Activated gamma-delta T cell (primary cell): ENCODE data around the gene DCC.

Experiments used
- DNase-seq: peaks from one replicate; lab custom pipeline; 2025; lab: John Stamatoyannopoulos, UW

DCC gene

DNA sequence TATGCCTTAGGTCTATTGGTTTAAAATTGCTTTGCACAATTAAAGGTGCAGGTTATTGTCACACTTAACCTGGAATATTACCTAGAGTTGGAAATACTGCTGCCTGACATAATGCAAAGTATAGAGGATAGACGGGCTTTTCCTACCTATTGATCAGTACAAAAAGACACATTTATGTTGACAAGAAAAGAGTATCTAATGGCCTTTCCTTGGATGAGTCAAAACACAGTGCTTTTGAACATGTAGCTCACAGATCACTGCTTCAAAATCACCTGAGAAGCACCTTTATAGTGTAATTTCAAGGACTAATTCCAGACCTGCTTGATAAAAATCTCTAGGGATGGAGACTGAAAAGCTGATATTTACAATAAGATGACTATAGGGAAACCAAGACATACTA is 262.8 kb downstream of the DCC start:
- DNase-seq: no peak

DNA sequence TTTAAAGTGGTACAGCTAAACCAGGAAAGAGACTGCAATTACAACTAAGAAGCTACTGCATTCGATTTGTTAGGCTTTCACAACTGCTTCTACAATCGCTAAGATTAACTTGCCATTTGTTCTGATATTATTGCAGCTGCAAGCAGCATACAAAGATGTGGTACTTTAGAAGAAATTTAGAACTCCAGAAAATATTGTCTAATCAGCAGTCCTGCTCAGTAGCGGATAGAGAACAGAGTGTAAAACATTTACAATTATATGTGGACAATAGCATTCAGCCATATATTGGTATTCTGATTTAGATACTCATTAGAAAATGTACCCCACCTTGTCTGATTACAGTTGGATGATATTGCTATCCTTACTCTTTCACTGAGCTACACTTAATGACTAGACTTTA is 265.3 kb downstream of the DCC start:
- DNase-seq: no peak

DNA sequence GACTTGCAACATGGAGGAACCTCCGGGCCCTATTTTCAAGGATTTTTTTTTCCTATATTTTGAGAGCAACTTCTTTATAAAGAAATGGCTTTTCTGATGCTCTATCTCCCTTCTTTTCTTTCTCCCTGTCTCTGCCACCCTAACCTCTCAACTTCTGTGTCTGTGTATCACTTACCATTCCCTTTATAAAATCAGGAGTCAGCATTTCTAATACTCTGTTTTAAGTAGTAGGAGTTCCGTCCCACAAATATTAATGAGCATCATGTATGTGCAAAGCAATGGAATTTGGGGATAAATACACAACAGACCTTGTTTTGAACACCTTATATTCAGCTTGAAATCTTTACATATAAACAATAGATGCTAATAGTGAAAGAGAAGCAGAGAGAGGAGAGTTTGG is 268.0 kb downstream of the DCC start:
- no peak for DNase-seq

DNA sequence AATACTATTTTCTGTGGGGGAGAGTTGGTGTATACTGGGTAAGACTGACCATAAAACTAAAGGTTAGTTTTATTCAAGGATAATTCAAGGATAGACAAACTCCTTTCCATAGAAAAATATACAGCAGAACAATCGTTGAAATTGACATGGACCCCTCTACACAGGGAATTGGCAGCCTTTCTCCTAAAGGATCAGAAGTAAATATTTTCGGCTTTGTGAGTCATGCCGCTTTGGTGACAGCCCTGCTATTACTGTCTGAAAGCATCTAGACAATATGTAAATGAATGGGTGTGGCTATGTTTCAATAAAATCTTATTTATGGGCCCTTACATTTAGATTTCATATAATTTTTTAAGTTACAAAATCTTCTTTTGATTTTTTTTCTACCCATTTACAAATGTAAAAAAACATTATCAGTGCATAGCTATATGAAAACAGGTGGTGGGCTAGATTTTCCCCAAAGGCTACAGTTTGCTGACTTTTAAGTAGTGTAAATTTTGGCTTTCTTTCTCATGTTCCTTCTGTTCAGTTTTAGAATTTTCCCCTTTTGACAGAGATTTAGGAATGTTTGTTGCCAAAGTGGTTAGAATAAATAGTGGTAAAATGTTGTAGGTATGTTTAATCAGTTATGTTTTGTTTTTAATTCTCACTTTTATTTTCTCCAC is 270.6 kb downstream of the DCC start:
- DNase-seq: no peak

DNA sequence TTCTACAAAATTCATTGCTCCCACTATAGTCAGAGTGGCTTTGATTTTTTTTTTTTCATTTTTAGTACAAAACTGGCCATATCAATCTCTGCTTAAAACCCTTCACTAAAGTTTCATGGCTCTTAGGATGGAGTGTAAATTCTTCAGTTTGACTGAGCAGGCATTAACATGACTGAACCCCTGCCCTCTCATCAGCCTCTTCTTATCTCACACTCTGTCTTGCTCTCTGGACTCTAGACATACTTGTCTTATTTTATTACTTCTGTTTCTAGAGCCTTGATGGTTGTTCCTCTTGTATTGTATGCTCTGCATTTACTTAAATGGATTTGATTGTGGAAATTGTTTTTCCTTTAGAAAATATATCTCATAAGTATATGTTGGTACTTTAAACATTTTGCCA is 272.4 kb downstream of the DCC start:
- no peak for DNase-seq

DNA sequence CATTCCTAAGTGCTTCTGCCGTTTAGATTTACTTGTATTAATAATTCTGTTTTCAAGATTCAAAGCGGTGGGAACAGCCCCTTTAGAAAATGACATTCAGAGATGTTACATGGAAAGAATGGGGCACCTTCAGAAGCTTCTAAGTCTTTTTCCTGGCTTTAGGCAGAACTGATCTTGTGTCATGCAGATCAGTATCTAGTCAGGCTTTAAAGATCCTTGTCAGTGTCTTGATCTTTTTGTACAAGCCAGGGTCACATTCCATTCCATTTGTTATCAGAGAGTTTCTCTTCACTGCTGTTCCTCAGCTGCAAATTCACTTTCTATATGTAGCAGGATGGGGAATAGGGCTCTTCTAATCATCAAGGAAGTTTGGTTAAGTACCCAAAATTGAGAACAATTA is 275.3 kb downstream of the DCC start:
- DNase-seq: no peak

DNA sequence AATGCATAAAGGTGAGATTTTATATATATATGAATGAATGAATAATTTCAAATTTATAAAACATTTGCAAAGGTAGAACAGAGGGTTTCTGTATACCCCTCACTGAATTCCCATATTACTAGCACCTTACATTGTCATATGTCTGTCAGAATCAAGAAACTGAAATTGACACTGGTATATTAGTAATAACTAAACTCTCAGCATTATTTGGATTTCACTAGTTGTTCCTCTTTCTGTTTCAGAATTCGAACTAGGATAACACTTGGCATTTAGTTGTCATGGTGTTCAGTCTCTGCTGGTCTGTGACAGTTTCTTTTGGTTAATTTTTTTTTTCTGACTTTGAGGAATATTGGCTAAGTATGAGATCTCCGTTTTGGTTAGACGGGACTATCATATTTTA is 275.9 kb downstream of the DCC start:
- DNase-seq: no peak

DNA sequence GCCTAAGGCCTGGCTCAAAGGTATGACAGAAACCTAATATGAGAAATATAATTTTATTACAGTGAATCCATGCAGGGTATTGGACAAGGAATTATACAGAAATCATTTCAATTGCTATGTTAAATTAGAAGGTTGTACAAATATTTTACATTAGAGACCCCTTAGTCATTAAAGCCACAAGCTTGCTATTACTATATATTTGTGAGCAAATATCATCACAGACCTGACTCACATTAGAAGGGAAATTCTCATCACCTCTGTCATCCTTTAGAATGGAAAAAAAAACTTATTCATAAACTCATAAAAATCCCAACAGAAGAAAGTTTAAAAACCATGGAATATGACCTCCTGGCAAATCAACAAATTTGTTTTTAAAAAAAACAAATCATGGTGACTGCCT is 277.9 kb downstream of the DCC start:
- no peak for DNase-seq

DNA sequence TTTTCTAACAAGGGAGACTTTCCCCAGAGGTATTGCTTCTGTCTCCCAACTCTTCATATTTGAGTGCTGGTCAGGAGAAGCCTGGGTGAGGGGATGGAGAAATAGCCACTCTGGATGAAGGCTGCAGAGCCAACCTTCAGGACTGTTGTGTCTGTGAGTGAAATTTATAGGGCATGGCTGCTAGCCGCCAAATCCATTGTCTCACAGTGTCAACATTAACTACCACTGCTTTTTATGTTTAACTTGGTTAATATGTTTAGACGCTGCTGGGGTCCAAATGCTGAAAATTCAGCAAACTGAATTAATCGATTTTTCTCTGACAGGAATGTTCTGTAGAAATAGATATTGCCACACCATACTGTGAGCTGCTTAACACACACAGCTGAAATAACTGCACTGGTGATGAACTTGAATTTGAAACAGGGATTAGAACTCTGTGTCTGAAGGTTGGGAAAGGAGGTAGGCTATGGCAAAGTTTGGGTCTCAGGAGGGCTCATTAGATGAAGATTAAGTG is 281.0 kb downstream of the DCC start:
- DNase-seq: no peak

DNA sequence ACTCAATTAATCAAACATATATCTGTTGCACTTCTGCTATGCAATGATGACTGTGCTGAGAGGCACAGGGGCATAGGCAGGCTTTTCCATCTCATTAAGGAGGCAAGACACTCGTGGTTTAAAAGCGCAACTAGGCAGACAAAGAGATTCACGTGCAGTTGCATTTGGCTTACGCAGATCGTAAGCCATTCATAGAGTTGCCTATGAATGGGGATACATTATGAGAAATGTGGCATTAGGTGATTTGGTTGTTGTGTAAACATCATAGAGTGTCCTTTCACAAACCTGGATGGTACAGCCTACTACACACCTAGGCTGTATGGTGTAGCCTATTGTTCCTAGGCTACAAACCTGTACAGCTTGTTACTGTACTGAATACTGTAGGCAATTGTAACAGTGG is 284.7 kb downstream of the DCC start:
- DNase-seq: no peak

DNA sequence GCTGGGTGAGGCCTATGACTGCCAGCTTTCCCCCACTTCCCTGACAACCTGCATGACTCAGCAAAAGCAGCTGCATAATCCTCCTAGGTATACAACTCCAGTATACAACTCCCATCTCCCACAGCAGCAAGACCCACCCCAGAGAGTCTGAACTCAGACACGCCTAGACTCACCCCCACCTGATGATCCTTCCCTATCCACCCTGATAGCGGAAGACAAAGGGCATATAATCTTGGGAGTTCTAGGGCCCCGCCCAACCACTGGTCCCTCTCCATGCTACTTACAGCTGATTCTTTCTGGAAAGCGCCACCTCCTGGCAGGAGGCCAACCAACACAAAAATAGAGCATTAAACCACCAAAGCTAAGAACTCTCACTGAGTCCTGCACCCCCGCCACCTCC is 296.5 kb downstream of the DCC start:
- DNase-seq: no peak

DNA sequence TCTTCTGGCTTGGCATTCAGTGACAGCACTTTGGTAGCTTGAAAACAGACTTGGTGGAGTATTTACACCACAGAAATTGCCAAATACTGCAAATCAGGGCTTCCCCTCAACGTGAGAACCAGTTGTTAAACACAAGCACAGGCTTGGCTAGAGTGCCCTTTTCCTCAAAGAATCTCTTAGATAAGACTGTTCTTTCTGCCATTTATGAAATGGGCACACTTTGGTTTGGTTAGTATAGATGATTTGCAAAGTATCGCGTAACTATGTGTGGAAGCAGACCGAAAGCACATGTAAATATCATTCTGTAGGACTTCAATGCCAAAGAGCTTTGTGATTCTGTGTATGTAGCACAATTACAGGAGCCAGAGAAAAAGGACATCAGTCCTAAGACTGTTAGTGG is 308.2 kb downstream of the DCC start:
- no peak for DNase-seq

DNA sequence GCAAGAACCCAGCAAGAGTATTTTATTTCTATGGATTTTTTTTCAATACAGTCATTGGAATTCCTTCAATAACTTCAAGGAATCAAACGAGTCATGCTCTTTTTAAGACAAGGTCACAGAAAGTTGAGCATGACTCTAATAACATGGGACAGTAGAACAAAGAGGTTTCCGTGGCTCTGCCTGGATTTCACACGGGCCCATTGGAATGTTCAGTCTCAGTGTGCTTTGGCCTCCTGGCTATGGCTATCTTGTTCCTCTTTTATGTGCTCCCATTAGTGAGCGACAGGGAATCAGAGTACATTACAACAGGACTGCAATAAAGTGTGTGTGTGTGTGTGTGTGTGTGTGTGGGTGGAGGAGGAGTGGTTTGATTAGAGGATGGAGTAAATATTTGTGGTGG is 312.4 kb downstream of the DCC start:
- no peak for DNase-seq

DNA sequence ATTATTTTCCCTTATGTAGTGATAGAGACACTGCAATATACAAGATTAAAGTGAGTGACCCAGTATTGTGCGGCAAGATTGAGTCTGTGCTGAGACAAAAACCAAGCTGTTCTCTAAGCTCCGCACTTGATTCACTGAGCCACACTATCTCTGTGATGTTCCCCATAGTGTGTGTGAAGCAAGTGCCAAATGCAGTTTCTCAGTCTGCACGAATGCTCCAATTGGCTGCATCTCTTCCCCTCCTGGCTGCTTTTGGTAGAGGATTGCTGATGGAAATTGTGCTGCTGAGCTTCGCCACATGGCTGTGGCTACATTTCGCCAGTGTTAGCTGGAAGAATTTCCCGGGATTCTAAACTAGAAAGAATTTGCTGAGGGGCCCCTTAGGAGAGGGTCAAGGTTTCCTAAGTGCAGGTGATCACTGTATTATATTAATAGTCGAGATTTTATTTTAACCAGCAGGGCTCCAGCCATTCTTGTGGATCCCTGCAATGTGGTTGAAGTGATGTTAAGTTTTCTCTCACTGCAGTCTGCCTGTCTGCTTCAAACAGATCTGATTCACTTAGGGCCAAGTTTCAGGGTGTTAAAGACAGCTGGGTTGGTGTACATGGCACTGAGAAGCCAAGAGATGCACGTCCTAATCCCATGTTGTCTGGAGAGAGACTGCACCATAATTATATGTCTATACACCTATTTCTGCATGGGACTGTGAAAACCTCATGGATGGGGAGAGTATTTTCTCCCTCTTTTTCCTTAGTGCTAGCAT is 317.2 kb downstream of the DCC start:
- no peak for DNase-seq

DNA sequence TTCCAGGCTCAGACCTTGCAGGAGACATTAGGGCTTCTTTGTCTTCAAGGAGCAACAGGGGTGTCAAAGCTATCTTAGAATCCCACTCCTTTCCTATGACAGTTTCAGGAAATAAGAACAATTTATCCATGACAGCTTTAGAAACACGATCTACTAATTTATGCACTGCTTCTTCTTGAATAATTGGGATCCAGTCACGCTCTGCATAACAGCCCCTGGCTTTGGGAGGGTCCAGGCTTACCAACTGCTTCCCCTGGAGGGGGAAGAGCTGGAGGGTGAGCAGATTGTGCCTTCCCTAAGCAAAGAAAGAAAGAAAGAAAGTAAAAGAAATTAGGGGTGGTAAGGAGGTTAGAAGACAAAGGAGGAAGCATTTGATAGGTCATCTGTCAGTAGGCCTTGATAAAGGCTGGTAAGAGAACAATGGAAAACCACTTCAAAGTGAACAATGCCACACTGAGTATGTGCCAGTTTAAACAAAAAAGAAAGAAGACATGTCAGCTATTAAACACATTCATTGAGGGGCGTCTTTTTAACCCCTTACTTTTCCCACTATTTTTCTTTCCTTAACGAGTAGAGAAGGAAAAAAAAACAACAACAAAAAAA is 327.6 kb downstream of the DCC start:
- no peak for DNase-seq

DNA sequence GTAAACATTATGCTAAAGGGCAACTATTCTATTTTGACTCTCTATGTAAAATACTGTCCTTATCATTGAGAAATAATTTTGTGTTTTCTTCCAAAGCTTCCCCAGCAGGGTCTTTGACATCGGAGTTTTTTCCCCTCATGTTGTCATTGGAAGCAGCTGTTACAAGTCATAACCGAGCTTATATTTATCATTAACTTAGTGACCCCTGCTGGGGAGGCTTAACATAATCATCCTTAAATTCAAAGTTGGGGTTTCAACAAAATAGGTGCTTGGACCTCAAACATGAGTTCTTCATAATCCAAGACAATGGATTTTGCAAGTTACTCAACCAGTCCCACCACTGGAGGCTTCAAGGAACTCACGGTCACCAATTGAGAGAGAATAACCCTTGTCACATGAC is 330.9 kb downstream of the DCC start:
- DNase-seq: no peak

DNA sequence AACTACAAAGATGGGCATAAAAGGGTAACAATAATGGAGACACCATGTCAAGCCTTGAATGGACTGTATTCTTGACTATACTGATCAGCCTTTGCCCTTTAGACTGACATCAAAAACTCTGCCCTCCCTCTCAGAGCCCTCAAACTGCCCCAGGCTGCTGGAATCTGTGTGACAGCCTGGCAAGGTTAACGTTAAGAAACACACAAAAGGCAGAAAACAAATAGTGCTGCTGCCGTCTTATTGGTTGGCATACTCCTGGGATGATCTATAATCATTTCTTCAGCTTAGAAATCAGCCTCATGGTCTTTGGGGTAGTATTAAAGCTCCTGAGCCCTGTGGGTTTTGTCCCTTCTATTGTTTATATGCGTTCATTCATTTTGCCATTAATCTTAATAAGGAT is 338.0 kb downstream of the DCC start:
- no peak for DNase-seq

DNA sequence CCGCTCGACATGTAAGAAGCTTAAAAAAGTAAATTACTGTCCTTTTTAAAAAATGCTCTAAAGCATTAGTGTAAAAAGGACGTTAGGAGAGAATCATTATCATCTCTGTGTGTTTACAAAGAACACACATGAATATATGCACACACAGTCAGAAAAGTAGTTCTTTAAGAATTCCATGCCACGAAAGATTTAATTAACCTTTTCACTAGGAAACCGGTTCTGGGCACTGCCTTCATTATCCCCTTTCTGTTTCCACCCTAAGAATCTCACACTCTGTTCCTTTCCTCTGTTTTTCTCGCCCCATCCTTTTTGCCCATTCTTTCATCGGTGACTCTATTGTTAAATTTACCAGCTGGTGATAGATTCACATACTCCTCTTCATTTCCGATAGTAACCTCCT is 338.6 kb downstream of the DCC start:
- no peak for DNase-seq

DNA sequence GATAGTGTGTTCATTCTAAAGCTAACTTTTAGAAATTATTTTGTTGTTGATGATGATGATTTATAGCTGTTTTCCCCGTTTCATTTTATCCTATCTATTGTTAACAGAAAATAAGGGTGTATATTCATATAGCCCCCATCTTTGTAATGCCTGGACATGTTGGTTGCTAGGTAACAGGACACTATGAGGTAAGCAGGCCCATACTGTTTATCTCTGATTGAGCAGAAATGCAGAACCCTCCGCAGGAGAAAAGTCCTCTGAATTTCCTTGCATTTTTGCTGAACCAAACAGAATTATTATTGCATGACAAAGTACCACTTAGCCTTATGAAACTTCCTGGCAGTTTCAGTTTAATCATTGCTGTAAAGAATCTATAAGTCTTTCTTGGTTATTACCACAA is 339.4 kb downstream of the DCC start:
- DNase-seq: no peak

DNA sequence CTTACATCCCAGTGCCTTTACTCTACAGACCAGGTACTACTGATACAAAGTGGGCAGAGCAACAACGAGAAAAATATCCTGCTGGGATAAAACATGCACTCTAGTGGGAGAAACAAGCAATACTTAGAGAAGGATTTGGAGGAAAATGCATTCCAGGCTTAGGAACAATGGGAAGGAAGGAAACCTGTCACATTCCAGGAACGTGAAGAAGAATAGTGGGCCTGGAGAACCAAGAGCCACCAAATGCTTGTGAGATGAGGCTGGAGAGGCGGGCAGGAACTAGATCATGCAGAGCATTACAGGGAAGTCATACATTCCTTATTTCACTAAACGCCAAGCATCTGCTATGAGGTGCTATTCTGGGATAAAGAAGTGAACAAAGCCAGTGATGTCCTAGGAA is 342.3 kb downstream of the DCC start:
- no peak for DNase-seq

DNA sequence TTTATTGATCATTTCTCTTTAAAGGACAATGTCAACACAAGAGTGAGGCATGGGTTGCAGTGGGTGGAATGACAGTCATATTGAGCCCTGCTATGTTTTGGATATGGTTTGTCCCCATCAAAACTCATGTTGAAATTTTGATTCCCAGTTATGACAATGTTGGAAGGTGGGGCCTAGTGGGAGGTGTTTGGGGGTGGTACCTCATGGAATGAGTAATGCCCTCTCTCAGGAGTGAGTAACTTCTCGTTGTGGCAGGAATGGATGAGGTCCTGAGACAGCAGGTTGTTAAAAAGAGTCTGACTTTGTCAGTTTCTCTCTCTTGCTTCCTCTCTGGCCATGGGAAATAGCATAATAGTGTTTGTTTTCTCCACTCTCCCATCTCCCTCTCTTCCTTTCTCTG is 345.3 kb downstream of the DCC start:
- no peak for DNase-seq

DNA sequence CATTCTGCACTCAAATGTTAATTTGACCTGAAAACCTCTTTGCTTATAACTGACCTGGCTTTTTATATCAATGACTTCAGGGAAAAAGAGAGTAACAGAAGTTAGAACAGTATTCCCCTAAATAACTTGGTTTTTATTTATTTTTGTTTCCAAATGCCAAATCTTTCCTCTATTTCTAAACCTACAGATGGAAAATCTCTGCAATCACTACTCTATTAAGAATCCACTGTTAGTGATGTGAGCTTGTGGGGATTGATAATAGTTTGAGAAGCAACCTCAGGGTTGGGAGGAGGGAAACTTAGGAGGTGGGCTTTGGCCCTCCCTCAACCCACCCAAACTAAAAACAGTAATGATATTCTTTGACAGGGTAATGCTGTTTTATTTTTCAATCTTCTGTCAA is 351.8 kb downstream of the DCC start:
- no peak for DNase-seq

DNA sequence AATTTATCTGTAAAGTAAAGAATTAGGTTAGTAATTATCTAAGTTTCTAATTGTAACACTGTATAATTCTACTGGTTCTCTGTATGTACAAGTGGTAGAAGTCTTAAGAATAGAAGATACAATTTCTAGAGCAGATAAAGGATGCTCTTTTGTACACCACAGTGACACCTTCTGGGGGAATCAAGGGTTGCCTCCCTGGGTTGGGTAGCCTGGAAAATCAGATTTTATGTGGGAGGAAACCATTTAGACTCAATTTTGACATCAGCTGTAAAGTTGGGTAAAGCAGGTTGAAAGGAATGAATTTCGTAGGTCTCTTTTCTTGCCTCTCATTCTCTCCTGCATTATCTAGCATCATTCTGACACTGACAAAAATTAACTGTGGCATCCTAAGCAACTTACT is 354.8 kb downstream of the DCC start:
- no peak for DNase-seq
